ENCODE measurements around the gene EPB41L1. TPM values are rescaled to one million over a fixed set of nuclear protein-coding genes. Genes with fewer than 3 reads are reported as not detected.

EPB41L1 gene
- total RNA-seq, 1 experiment from 2014 or later, result 7.1 TPM

DNA sequence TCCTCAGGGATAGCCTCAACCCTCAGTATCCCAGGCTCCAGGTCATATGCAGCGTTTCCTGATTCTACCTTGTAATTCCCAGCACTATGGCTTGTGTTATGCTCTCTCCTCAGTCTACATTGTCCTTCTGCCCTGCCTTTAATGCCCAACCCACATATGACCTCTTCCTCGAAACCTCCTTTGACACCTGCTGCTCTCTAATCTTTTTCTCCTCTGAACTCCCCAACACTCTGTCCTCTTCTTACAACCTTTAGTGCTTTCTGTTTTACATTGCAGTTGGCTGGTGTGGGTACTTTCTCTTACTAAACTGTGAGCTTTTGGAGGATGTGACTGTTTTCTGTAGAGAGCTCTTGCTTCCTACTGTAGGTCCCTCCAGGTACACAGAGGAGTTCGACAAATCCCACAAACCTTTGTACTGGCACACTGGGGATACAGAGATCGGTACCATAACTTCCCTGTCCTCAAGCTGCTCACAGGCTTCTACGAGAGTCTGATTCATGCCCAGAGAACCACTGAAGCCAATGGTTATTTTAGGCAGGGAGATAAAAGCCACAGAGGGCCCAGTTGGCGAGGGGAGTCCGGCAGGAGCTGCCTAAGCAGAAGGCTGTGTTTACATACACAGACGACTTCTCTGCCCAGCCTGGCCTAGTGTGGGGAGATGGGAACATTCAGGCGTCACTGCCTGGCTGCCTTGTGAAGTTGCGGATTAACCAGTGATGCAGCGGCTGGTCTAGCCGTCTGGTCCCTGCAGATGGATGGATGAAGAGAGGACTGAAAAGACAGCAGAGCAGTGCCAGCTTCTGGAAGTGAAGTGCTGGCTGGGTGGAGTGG lies 8.4 kb upstream of the EPB41L1 start:
- Histone ChIP-seq H3K4me1 (ENCODE audit: insufficient read depth, low read length, poor library complexity, severe bottlenecking) (no peaks in the 10 kb centered on the region), H3K9me3 (ENCODE audit: low read depth, low read length, poor library complexity, severe bottlenecking) (no peaks in the 10 kb centered on the region), H3K4me3 (ENCODE audit: low read depth, low read length, poor library complexity, severe bottlenecking) (no peak overlapping the region), H3K36me3 (ENCODE audit: insufficient read depth, low read length, poor library complexity, severe bottlenecking) (no peaks in the 10 kb centered on the region), H3K27me3 (replicated peaks; ENCODE audit: insufficient read depth, low read depth, low read length, poor library complexity) (no peaks in the 10 kb centered on the region), H3K27ac (ENCODE audit: low read depth, low read length, poor library complexity, severe bottlenecking) (no peak overlapping the region)
- no peak for TF ChIP-seq EZH2 (IDR thresholded peaks at IDR 0.05; ENCODE audit: borderline replicate concordance, low read depth, low read length, poor library complexity, severe bottlenecking)
- TF ChIP-seq, protein P1, sequence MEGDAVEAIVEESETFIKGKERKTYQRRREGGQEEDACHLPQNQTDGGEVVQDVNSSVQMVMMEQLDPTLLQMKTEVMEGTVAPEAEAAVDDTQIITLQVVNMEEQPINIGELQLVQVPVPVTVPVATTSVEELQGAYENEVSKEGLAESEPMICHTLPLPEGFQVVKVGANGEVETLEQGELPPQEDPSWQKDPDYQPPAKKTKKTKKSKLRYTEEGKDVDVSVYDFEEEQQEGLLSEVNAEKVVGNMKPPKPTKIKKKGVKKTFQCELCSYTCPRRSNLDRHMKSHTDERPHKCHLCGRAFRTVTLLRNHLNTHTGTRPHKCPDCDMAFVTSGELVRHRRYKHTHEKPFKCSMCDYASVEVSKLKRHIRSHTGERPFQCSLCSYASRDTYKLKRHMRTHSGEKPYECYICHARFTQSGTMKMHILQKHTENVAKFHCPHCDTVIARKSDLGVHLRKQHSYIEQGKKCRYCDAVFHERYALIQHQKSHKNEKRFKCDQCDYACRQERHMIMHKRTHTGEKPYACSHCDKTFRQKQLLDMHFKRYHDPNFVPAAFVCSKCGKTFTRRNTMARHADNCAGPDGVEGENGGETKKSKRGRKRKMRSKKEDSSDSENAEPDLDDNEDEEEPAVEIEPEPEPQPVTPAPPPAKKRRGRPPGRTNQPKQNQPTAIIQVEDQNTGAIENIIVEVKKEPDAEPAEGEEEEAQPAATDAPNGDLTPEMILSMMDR (conservative IDR thresholded peaks at IDR 0.05; ENCODE audit: low read depth, low read length), result no peak
- intact Hi-C loops (cut with micrococcal nuclease; ENCODE audit: unreplicated experiment), result no loop called here
- no TSS peak for BruUV-seq (replicated peaks)
- DNase-seq (ENCODE audit: low spot score), result no peak
- ChIA-PET POLR2A (ENCODE audit: low non-redundant PET) (no interaction called here), CTCF (no interaction called here)

DNA sequence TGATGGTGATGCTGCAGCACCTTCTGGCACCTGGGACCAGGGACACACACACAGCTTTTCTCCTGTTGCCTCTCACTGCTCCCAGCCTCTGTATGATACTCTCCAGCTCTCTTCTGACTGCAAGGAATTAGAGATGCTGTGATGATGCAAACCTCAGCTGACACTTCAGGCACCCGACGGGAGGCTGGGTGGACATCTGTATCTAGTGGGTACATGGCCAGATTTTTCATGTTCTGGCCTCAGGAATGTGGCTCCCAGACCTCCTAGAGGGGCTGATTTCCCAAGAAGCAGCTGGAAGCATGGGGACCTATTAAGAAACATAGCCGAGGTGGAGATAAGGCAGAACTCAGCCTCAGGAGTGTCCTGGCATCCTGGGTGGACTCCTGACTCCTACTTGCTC lies 6.8 kb upstream of the EPB41L1 start:
- Histone ChIP-seq H3K27ac (ENCODE audit: low read depth, low read length, poor library complexity, severe bottlenecking) (no peak overlapping the region), H3K36me3 (ENCODE audit: insufficient read depth, low read length, poor library complexity, severe bottlenecking) (no peaks in the 10 kb centered on the region), H3K9me3 (ENCODE audit: low read depth, low read length, poor library complexity, severe bottlenecking) (no peaks in the 10 kb centered on the region), H3K4me1 (ENCODE audit: insufficient read depth, low read length, poor library complexity, severe bottlenecking) (no peaks in the 10 kb centered on the region), H3K4me3 (ENCODE audit: low read depth, low read length, poor library complexity, severe bottlenecking) (no peak overlapping the region), H3K27me3 (replicated peaks; ENCODE audit: insufficient read depth, low read depth, low read length, poor library complexity) (no peaks in the 10 kb centered on the region)
- TF ChIP-seq EZH2 (IDR thresholded peaks at IDR 0.05; ENCODE audit: borderline replicate concordance, low read depth, low read length, poor library complexity, severe bottlenecking), result no peak
- TF ChIP-seq, protein P1 (conservative IDR thresholded peaks at IDR 0.05; ENCODE audit: low read depth, low read length), result no peak
- ChIA-PET CTCF (no interaction called here), POLR2A (ENCODE audit: low non-redundant PET) (no interaction called here)
- intact Hi-C loops (cut with micrococcal nuclease; ENCODE audit: unreplicated experiment), result no loop called here
- no TSS peak for BruUV-seq (replicated peaks)
- DNase-seq (ENCODE audit: low spot score), result no peak

- H3K4me3 ChIP-seq (ENCODE audit: low read depth, low read length, poor library complexity, severe bottlenecking), result no peak overlapping the region
- H3K27ac ChIP-seq (ENCODE audit: low read depth, low read length, poor library complexity, severe bottlenecking), result no peak overlapping the region
- DNase-seq (ENCODE audit: low spot score), result no peak
- H3K9me3 ChIP-seq (ENCODE audit: low read depth, low read length, poor library complexity, severe bottlenecking), result no peaks in the 10 kb centered on the region
- intact Hi-C loops (cut with micrococcal nuclease; ENCODE audit: unreplicated experiment), result no loop called here
- H3K36me3 ChIP-seq (ENCODE audit: insufficient read depth, low read length, poor library complexity, severe bottlenecking), result no peaks in the 10 kb centered on the region
- ChIA-PET CTCF (no interaction called here), POLR2A (ENCODE audit: low non-redundant PET) (no interaction called here)
- no TSS peak for BruUV-seq (replicated peaks)
- H3K4me1 ChIP-seq (ENCODE audit: insufficient read depth, low read length, poor library complexity, severe bottlenecking), result no peaks in the 10 kb centered on the region
- no peak for TF ChIP-seq EZH2 (IDR thresholded peaks at IDR 0.05; ENCODE audit: borderline replicate concordance, low read depth, low read length, poor library complexity, severe bottlenecking)
- TF ChIP-seq, protein P1 (conservative IDR thresholded peaks at IDR 0.05; ENCODE audit: low read depth, low read length), result no peak
- H3K27me3 ChIP-seq (replicated peaks; ENCODE audit: insufficient read depth, low read depth, low read length, poor library complexity), result no peaks in the 10 kb centered on the region
Observed at GRCh38 chr20:36148439-36148838, 6.1 kb upstream of the EPB41L1 start.
